Measurements from ENCODE around the gene APBB2.

GRCh38 chr4:40897557-40898203 is 316.7 kb downstream of the APBB2 start:
- TF ChIP-seq CTCF (IDR thresholded peaks at IDR 0.05), result peak; percentile 62 to 83 (median 68)
- no peak for TF ChIP-seq POLR2A (IDR thresholded peaks at IDR 0.05)
